Suprapubic skin (tissue), 4 donors: ENCODE data around the gene TNFRSF11A. TPM values are rescaled to one million over a fixed set of nuclear protein-coding genes. Genes with fewer than 3 reads are reported as not detected.

Experiments used
- DNase-seq, 2 donors: peaks; one replicate each; pipeline ENCODE4 v3.0.0-alpha.2; 2019; ENCODE audit warnings: low spot score in 2 of 2
- H3K27ac ChIP-seq: fragments of 200-600 bp; sonication (generic); one replicate; pipeline ENCODE4 v1.5.1; 2019
- H3K27me3 ChIP-seq: fragments of 200-600 bp; sonication (generic); one replicate; pipeline ENCODE4 v1.5.1; 2019
- H3K36me3 ChIP-seq: fragments of 200-600 bp; sonication (generic); one replicate; pipeline ENCODE4 v1.5.1; 2019
- H3K4me1 ChIP-seq: fragments of 200-600 bp; sonication (generic); one replicate; pipeline ENCODE4 v1.5.1; 2019
- H3K4me3 ChIP-seq: fragments of 200-600 bp; sonication (generic); one replicate; pipeline ENCODE4 v1.5.1; 2019; ENCODE audit warnings: mild to moderate bottlenecking
- H3K9me3 ChIP-seq: fragments of 200-600 bp; sonication (generic); one replicate; pipeline ENCODE4 v1.5.1; 2019
- CTCF ChIP-seq, 2 donors: fragments of 200-600 bp in 1 of 2; fragments of 450-650 bp in 1 of 2; sonication (generic) in 1 of 2; IDR thresholded peaks; one replicate each; pipeline ENCODE4 v1.5.1; 2016 to 2019; ENCODE audit warnings: antibody characterized with exemption in 2 of 2, mild to moderate bottlenecking in 1 of 2, moderate library complexity in 1 of 2
- EP300 ChIP-seq: sonication (generic); formaldehyde crosslinking; IDR thresholded peaks from one replicate; pipeline ENCODE4 v1.6.1; 2017; ENCODE audit warnings: antibody characterized with exemption
- POLR2A ChIP-seq, 2 donors: fragments of 450-650 bp; IDR thresholded peaks; one replicate each; pipeline ENCODE4 v1.6.1; 2017; ENCODE audit warnings: antibody characterized with exemption in 2 of 2, mild to moderate bottlenecking in 2 of 2, moderate library complexity in 2 of 2
- POLR2AphosphoS5 ChIP-seq, 3 donors: sonication (generic); formaldehyde crosslinking; IDR thresholded peaks; one replicate each; pipeline ENCODE4 v1.6.1; 2017; ENCODE audit warnings: antibody characterized with exemption in 3 of 3
- WGBS: methylation state at CpG from one replicate; pipeline ENCODE4 v1.1.5; 2018; 5-methylcytosine and 5-hydroxymethylcytosine counted together
- total RNA-seq, 4 donors: library from RNA; depleted of rRNA; stranded (reverse); fragments of >200 nt; gene quantifications; one replicate each; pipeline ENCODE4 v1.1.0, GENCODE V29; 2016

The TNFRSF11A gene
- total RNA-seq, 4 donors from 2014 or later, result 4.8 to 15.4 (median 5.9) TPM

GRCh38 chr18:62436636-62437234 lies 111.6 kb downstream of the TNFRSF11A start:
- 35% methylated on average over 7 of the region's 7 CpGs for WGBS
- Histone ChIP-seq H3K9me3 (no peaks in the 10 kb centered on the region), H3K4me1 (peaks cover 33% of the 10 kb centered on the region), H3K27me3 (no peaks in the 10 kb centered on the region), H3K27ac (peak overlapping the region; percentile 88), H3K36me3 (no peaks in the 10 kb centered on the region), H3K4me3 (no peak overlapping the region)
- TF ChIP-seq POLR2AphosphoS5 (IDR thresholded peaks at IDR 0.05) (no peak), CTCF (IDR thresholded peaks at IDR 0.05) (no peak)
- peak in 1 of 2 donors; percentile 74 for DNase-seq

- no peak for TF ChIP-seq CTCF (IDR thresholded peaks at IDR 0.05)
- no peak for TF ChIP-seq EP300
- no peak for TF ChIP-seq POLR2A (IDR thresholded peaks at IDR 0.05)
- peak in 2 of 3 donors; percentile 21 to 44 for TF ChIP-seq POLR2AphosphoS5 (IDR thresholded peaks at IDR 0.05)
- peaks cover 33% of the 10 kb centered on the region for H3K4me1 ChIP-seq
- H3K9me3 ChIP-seq, result no peaks in the 10 kb centered on the region
- WGBS, result 7% methylated on average over 11 of the region's 11 CpGs
- peak; percentile 94 to 95 for DNase-seq
- no peaks in the 10 kb centered on the region for H3K27me3 ChIP-seq
- no peaks in the 10 kb centered on the region for H3K36me3 ChIP-seq
- H3K27ac ChIP-seq, result peak overlapping the region; percentile 88
- peak overlapping the region; percentile 23 for H3K4me3 ChIP-seq
Observed at GRCh38 chr18:62437235-62438017, 112.3 kb downstream of the TNFRSF11A start.

GRCh38 chr18:62438018-62438329 lies 112.9 kb downstream of the TNFRSF11A start:
- TF ChIP-seq EP300, result no peak
- Histone ChIP-seq H3K4me1 (peaks cover 33% of the 10 kb centered on the region), H3K27me3 (no peaks in the 10 kb centered on the region), H3K9me3 (no peaks in the 10 kb centered on the region), H3K4me3 (peak overlapping the region; percentile 23), H3K36me3 (no peaks in the 10 kb centered on the region), H3K27ac (peak overlapping the region; percentile 88)
- DNase-seq, result no peak
- WGBS, result 17% methylated on average over 7 of the region's 10 CpGs

- no peak for DNase-seq
- Histone ChIP-seq H3K4me1 (peaks cover 33% of the 10 kb centered on the region), H3K27ac (peak overlapping the region; percentile 88), H3K9me3 (no peaks in the 10 kb centered on the region), H3K27me3 (no peaks in the 10 kb centered on the region), H3K4me3 (no peak overlapping the region), H3K36me3 (no peaks in the 10 kb centered on the region)
- WGBS, result 95% methylated on average over 12 of the region's 12 CpGs
- no peak for TF ChIP-seq EP300
- no peak for TF ChIP-seq POLR2A (IDR thresholded peaks at IDR 0.05)
- TF ChIP-seq POLR2AphosphoS5 (IDR thresholded peaks at IDR 0.05), result no peak
- no peak for TF ChIP-seq CTCF (IDR thresholded peaks at IDR 0.05)
Observed at GRCh38 chr18:62438402-62438801, 113.3 kb downstream of the TNFRSF11A start.

- no peak for TF ChIP-seq CTCF (IDR thresholded peaks at IDR 0.05)
- TF ChIP-seq POLR2A (IDR thresholded peaks at IDR 0.05), result no peak
- TF ChIP-seq EP300, result no peak
- TF ChIP-seq POLR2AphosphoS5 (IDR thresholded peaks at IDR 0.05), result no peak
- no peaks in the 10 kb centered on the region for H3K36me3 ChIP-seq
- no peaks in the 10 kb centered on the region for H3K9me3 ChIP-seq
- H3K27ac ChIP-seq, result peak overlapping the region; percentile 88
- DNase-seq, result no peak
- H3K4me3 ChIP-seq, result no peak overlapping the region
- H3K27me3 ChIP-seq, result no peaks in the 10 kb centered on the region
- WGBS, result 90% methylated on average over 8 of the region's 8 CpGs
- peaks cover 33% of the 10 kb centered on the region for H3K4me1 ChIP-seq
Observed at GRCh38 chr18:62438866-62439265, 113.8 kb downstream of the TNFRSF11A start.

Other genes starting within 250 kb of the TNFRSF11A start
- gene PIGN, start 138.3 kb upstream of the TNFRSF11A start, total RNA-seq, result 10 to 100 TPM; 28.7 to 72.4 (median 36.8) TPM
- gene RELCH, start 138.1 kb upstream of the TNFRSF11A start, total RNA-seq, result 100 to 1,000 TPM in 1 of 4 donors, 10 to 100 TPM in 3; 54.2 to 108 (median 61.9) TPM
- gene ZCCHC2, start 197.7 kb downstream of the TNFRSF11A start, total RNA-seq, result 10 to 100 TPM; 22.7 to 43.5 (median 32.4) TPM